ENCODE measurements around the gene BCL7A. TPM values are rescaled to one million over a fixed set of nuclear protein-coding genes. Genes with fewer than 3 reads are reported as not detected.

Gene BCL7A
- total and polyA plus RNA-seq, 2 of the 8 experiments (the other 6 are each of a cell fraction or from before 2014, with no cell fraction given) = 11.9 to 12.7 TPM

DNA sequence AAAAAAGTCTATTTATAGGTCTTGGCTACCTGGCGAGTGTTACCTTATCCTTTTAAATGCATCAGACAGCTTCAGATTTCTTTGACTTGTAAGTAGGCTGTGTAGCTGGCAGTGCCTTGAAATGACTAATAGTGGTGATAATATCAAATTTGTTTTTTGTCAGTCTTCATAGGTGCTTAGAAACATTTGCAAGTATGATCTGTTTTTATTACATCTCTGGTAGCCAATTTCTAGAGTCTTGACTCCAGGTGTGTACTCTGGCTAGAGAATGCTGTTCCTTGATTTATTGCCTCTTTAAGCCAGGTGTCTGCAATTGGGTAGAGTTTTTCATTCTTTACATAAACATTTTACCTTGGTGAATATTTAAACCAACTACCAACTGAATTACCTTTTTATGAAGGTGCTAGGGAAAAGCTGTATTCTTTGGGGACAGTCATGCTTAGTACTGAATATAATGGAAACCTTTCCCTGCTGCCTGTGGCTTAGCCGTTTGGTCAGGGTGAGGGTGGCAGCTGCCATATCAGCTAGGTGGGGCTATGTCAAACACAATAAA lies 89.5 kb downstream of the BCL7A start (continued):
- TF ChIP-seq, protein P1, sequence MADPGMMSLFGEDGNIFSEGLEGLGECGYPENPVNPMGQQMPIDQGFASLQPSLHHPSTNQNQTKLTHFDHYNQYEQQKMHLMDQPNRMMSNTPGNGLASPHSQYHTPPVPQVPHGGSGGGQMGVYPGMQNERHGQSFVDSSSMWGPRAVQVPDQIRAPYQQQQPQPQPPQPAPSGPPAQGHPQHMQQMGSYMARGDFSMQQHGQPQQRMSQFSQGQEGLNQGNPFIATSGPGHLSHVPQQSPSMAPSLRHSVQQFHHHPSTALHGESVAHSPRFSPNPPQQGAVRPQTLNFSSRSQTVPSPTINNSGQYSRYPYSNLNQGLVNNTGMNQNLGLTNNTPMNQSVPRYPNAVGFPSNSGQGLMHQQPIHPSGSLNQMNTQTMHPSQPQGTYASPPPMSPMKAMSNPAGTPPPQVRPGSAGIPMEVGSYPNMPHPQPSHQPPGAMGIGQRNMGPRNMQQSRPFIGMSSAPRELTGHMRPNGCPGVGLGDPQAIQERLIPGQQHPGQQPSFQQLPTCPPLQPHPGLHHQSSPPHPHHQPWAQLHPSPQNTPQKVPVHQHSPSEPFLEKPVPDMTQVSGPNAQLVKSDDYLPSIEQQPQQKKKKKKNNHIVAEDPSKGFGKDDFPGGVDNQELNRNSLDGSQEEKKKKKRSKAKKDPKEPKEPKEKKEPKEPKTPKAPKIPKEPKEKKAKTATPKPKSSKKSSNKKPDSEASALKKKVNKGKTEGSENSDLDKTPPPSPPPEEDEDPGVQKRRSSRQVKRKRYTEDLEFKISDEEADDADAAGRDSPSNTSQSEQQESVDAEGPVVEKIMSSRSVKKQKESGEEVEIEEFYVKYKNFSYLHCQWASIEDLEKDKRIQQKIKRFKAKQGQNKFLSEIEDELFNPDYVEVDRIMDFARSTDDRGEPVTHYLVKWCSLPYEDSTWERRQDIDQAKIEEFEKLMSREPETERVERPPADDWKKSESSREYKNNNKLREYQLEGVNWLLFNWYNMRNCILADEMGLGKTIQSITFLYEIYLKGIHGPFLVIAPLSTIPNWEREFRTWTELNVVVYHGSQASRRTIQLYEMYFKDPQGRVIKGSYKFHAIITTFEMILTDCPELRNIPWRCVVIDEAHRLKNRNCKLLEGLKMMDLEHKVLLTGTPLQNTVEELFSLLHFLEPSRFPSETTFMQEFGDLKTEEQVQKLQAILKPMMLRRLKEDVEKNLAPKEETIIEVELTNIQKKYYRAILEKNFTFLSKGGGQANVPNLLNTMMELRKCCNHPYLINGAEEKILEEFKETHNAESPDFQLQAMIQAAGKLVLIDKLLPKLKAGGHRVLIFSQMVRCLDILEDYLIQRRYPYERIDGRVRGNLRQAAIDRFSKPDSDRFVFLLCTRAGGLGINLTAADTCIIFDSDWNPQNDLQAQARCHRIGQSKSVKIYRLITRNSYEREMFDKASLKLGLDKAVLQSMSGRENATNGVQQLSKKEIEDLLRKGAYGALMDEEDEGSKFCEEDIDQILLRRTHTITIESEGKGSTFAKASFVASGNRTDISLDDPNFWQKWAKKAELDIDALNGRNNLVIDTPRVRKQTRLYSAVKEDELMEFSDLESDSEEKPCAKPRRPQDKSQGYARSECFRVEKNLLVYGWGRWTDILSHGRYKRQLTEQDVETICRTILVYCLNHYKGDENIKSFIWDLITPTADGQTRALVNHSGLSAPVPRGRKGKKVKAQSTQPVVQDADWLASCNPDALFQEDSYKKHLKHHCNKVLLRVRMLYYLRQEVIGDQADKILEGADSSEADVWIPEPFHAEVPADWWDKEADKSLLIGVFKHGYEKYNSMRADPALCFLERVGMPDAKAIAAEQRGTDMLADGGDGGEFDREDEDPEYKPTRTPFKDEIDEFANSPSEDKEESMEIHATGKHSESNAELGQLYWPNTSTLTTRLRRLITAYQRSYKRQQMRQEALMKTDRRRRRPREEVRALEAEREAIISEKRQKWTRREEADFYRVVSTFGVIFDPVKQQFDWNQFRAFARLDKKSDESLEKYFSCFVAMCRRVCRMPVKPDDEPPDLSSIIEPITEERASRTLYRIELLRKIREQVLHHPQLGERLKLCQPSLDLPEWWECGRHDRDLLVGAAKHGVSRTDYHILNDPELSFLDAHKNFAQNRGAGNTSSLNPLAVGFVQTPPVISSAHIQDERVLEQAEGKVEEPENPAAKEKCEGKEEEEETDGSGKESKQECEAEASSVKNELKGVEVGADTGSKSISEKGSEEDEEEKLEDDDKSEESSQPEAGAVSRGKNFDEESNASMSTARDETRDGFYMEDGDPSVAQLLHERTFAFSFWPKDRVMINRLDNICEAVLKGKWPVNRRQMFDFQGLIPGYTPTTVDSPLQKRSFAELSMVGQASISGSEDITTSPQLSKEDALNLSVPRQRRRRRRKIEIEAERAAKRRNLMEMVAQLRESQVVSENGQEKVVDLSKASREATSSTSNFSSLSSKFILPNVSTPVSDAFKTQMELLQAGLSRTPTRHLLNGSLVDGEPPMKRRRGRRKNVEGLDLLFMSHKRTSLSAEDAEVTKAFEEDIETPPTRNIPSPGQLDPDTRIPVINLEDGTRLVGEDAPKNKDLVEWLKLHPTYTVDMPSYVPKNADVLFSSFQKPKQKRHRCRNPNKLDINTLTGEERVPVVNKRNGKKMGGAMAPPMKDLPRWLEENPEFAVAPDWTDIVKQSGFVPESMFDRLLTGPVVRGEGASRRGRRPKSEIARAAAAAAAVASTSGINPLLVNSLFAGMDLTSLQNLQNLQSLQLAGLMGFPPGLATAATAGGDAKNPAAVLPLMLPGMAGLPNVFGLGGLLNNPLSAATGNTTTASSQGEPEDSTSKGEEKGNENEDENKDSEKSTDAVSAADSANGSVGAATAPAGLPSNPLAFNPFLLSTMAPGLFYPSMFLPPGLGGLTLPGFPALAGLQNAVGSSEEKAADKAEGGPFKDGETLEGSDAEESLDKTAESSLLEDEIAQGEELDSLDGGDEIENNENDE (IDR thresholded peaks at IDR 0.05; ENCODE audit: insufficient replicate concordance, low read length) = no peak
